NK-92 (cell line): Measurements from ENCODE around the gene JMJD7.

Experiments used
- DNase-seq: peaks from one replicate; lab custom pipeline; 2025; ENCODE audit not compliant: unreplicated experiment; lab: John Stamatoyannopoulos, UW

The JMJD7 gene

DNA sequence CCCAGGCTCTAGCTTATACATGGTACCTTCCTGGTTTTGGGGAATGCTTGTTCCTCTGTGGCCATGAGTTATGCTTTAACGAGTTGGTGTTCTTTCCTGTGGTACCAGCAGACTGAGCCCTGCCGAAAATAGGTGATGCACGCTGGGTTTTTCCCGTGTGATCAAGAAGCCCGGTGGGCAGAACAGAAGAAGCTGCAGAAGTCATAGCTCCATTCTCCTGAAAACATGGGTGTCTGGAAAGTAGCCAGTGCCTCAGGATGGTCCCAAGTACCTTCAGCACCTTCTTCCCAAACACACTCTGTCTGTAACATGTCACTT is 28.4 kb upstream of the JMJD7 start:
- no peak for DNase-seq

GRCh38 chr15:41801185-41801584 is 26.7 kb upstream of the JMJD7 start:
- no peak for DNase-seq

DNA sequence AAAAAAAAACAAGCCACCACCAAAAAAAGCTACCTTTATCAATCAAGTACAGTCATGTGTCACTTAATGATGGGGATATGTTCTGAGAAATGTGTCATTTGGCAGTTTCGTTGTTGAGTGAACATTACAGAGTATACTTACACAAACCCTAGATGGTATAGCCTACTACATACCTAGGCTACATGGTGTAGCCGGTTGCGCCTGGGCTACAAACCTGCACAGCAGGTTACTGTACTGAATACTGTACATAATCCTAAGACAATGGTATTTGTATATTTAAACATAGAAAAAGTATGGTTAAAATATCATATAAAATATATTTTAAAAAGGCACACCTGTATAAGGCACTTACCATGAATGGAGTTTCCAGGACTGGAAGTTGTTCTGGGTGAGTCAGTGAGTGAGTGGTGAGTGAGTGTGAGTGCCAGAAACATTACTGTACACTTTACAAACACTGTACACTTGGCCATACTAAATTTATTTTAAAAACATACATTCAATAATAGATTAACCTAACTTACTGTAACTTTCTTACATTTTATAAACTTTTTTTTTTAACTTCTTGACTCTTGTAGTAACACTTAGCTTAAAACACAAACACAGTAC is 25.9 kb upstream of the JMJD7 start:
- DNase-seq: no peak

DNA sequence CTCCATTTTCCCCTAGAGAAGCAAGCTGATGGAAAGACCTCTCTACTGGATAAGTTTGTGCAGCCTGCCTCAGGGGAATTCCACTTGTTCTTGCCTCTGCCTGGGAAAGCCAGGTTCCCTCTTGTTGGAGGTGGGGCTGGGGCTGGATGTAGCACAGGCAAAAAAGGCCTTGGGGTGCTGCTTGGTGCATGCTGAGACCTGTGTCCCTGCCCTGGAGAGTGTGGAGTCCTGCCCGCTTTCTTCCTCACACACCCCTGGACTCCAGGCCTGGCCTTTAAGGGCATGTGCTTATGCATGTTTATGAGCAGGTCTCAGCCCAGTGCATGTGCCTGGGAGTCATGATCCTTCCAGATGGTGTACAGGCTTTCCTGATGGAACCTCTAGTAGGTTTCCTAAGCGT is 23.5 kb upstream of the JMJD7 start:
- DNase-seq: no peak

DNA sequence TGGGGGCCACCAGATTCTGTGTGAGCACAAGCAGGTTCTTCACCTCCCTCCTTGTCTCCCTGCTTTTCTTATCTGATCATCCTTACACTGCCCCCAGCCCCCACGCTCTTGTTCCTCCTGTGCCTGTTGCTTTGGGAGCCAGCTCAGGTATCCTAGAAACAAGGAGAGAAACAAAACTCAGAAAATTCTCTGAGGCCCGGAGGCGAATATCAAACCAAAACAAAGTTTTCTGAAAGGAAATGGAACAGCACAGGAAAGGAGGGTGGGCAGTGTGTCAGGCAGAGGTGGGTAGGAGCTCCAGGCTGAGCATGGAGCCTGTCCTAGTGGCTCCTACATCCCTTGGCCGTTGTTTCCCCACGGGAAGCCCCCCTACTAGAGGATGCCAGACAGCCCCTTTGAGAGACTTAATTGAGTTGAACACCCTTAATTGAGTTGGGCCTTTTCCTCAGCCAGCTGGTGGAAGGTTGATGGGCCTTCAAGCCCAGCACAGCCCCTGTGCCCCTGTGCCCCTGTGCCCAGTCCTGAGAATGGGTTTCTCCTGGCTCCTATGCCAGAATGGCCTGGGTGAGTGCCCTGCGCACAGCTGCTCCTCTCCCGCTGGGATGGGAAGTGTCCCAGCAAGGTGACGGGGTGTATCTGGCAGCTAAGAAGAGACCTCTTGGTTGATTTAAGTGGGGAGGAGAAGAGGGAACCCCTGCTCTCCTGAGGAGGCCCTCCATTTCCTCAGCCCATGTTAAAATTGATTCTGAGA is 22.8 kb upstream of the JMJD7 start:
- no peak for DNase-seq

DNA sequence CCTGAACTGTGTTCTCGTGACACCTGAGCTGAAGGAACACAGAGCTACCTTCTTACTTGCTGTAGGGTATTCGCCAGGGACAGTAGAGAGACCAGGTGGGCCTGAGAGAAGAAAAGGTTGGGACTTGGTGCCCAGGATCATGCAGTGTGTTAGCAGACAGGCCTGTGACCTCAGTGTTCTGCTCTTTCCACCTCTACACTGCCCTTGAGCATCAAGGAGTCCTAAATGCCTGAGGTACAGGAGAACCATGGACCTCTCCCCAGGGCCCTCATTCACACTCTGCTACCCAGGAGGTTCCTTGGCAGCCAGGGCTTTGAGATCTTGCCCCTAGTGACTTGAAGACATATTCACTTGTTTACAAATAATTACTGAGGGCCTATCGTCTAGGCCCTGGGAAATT is 22.2 kb upstream of the JMJD7 start:
- no peak for DNase-seq

- DNase-seq: no peak
These were observed 21.4 kb upstream of the JMJD7 start for GRCh38 chr15:41806291-41807181.

GRCh38 chr15:41809121-41809520 is 18.8 kb upstream of the JMJD7 start:
- no peak for DNase-seq

DNA sequence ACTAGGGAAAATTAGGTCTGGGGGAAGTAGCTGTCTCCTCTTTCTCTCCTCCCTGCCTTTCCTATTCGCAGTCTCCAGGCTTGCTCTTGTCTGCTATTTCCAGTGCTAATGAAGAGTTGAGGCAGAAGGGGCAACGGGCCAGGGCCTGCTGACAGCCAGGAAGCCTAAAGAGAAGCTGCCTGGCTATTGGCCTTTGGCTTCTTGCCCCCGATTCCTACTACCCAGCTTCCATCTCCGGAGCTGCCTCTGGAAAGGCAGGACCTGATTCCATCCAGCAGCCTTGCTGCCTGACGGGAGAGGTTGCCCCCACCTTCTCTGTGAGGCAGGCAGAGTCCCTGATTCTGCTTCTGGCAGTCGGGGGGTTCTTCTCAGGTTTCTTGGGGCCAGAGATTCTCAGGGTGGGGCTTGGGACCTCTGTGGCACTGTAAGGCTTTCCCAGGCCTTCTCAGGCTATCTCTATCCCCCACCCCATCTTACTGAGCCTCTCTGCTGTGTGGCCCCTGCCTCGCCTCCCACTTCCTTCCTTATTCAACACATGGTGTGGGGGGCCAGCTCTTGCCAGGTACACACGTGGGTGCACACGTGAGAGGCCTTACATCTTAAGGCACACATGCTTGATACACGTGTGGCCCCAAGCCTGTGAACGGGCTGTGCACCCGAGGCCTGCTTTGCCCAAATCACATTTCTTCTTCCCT is 18.2 kb upstream of the JMJD7 start:
- DNase-seq: no peak

GRCh38 chr15:41810651-41811431 is 17.1 kb upstream of the JMJD7 start:
- no peak for DNase-seq

DNA sequence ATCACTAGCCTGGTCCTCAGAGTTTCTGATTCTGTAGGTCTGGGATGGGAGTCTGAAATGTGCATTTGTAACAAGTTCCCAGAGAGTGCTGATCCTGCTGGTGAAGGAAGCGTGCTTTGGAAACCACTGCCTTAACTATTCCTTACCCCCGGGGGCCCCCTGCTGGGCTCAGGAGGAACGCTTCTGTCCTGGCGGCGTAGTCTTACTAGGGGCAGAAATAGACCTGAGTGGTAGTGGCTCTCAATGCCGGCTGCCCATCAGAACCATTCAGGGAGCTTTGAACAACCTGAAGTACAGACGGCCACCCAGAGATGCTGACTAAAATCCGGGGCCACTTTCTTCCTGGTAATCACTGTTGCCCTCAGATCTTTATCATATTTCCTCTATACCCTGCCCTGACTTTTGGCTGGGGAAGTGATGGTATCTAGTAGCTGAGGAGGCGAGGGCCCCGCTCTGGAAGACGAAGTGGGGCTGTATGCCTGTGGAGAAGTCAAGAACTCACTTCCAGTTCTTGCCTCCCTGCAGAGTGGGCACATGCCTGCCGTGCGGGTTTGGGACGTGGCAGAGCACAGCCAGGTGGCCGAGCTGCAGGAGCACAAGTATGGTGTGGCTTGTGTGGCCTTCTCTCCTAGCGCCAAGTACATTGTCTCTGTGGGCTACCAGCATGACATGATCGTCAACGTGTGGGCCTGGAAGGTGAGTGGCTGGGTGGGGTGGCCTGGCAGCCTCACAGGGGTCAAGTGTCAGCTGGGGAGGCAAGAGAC is 16.3 kb upstream of the JMJD7 start:
- no peak for DNase-seq

DNA sequence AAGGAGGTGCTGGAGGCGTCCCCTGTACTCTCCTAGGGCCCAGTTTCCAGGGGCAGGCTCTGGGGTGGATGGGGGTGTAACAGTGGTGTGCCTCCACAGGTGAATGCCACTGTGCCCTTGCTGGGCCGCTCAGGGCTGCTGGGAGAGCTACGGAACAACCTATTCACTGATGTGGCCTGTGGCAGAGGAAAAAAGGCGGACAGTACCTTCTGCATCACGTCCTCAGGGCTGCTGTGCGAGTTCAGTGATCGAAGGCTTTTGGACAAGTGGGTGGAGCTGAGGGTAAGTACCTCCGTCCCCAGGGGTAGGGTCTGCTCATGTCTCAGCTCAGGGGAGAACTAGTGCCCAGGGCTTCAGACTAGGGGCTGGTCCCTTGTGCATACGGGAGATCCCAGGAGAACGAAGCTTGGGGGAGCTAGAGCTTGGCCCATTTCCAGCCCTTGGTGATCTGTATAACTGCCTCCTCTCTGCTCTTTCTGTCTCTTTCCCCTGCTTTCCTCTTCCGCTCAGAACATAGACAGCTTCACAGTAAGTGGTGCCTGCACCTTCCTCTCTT is 15.0 kb upstream of the JMJD7 start:
- DNase-seq: no peak

DNA sequence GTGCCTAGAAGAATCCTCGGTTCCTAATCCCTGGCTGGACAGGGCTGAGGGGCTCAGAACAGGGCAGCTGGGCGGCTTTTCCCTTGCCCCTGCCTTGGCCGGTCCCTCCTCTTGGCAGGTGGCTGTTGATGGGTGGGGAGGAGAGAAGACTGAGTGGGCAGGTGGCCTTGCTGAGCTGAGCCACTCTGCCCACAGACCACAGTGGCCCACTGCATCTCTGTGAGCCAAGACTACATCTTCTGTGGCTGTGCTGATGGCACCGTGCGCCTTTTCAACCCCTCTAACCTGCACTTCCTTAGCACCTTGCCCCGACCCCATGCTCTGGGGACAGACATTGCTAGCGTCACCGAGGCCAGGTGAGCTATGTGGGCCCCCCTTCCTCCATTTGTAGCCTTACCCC is 14.5 kb upstream of the JMJD7 start:
- no peak for DNase-seq

- DNase-seq: no peak
These were observed 13.4 kb upstream of the JMJD7 start for GRCh38 chr15:41814534-41814933.

DNA sequence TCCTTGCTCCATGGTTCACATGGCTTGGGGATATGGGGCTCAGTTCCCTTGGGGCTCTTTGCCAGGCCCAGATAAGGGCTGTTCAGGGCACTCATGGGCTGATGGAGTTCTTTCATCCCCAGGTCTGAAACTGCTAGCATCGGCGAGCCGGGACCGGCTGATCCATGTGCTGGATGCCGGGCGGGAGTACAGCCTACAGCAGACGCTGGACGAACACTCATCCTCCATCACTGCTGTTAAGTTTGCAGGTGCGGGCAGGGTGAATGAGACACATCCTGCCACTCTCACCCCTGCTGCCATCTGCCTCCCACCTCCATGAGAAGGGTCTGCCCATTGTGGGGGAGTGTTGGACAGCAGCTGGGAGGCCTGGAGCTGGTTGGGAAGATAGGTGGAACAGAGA is 11.1 kb upstream of the JMJD7 start:
- no peak for DNase-seq

- no peak for DNase-seq
These were observed 10.6 kb upstream of the JMJD7 start for GRCh38 chr15:41817327-41817726.

- no peak for DNase-seq
These were observed 10.1 kb upstream of the JMJD7 start for GRCh38 chr15:41817781-41818180.

DNA sequence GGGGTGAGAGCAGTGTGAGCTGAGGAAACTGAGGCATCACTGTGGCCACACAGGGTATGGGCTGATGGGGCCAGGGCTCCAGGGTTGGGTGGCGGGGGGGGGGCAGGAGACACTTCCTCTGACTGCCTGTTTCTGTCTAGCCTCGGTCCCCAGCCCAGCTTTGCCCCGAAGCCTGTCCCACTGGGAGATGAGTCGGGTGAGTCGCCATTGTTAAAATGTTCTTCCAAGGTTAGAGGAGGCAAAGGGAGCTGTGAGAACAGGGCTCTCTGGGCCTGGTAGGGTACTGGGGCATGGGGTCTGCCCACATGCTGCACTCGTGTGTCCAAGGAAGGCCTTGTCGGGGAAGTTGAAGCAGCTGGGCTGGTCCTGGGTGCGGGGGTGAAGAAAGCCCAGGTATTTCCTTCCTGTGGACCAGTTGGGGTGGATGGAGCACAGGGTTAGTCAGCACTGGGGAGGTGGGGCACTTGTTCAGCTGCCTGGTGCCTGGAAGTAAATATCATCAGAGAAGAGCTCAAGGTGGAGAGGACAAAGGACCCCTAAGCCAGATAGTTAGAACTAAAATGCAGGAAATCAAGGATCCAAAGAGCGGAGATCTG is 8.3 kb upstream of the JMJD7 start:
- no peak for DNase-seq

DNA sequence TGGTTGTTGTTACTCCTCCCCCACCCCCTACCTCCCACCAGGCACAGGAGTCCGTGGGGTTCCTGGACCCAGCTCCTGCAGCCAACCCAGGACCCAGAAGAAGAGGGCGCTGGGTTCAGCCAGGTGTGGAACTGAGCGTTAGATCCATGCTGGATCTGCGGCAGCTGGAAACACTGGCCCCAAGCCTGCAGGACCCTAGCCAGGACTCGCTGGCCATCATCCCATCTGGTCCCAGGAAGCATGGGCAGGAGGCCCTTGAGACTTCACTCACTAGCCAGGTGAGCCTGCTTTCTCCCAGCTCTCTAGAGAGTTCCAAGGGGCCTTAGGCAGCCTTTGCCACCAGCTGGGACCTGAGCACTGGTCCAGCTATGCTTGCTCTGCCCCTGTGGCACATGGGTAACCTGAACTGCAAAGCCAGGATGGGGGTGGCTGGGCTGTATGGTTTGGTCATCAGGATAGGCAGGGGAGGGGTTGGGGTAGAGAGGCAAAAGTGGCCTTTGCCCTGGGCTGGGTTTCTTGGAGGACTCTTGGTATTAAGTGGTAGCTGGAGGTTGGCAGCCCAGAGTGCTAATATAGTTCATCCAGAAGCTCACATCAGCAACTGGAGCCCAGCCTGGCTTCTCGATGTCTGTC is 7.0 kb upstream of the JMJD7 start:
- DNase-seq: no peak
